Measurements from ENCODE around the gene TEX2.

DNA sequence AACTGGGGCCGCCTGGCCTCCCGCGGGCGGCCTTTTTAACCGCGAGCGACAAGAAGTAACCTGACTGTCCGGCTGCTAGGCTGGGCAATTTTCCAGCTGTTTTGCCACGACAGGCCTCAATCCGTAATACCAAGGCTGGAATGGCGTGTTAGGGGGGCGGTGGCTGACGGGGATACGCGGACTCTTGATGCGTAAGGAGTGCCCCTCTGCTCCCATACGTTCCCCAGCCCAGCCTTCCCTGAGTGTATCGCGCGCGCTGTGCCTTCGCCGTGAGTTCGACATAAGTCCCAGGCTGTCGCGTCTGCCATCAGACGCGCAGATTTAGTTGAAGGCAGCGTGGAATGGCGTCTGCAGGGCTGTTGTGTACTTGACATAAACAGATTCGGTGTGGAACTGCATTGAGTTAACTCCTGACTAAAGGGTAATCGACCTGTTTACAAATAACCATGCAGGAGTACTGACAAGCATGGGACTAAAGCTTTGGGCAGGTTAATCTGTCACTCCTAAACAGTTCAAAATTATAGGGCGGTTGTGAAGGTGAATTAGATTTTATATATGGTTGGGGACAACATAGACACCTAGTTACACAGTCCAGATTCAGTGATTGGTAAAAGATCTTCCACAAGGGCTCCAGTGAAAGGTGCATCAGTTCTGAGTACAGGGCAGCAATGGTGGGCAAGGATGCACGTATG is 116.5 kb downstream of the TEX2 start:
- TF ChIP-seq, protein P1, sequence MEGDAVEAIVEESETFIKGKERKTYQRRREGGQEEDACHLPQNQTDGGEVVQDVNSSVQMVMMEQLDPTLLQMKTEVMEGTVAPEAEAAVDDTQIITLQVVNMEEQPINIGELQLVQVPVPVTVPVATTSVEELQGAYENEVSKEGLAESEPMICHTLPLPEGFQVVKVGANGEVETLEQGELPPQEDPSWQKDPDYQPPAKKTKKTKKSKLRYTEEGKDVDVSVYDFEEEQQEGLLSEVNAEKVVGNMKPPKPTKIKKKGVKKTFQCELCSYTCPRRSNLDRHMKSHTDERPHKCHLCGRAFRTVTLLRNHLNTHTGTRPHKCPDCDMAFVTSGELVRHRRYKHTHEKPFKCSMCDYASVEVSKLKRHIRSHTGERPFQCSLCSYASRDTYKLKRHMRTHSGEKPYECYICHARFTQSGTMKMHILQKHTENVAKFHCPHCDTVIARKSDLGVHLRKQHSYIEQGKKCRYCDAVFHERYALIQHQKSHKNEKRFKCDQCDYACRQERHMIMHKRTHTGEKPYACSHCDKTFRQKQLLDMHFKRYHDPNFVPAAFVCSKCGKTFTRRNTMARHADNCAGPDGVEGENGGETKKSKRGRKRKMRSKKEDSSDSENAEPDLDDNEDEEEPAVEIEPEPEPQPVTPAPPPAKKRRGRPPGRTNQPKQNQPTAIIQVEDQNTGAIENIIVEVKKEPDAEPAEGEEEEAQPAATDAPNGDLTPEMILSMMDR (IDR thresholded peaks at IDR 0.05), result no peak
- no peak for TF ChIP-seq POLR2A (IDR thresholded peaks at IDR 0.05)
- peak in 1 of 3 donors; percentile 33 for TF ChIP-seq POLR2AphosphoS5 (IDR thresholded peaks at IDR 0.05)
- no peak for TF ChIP-seq EP300 (IDR thresholded peaks at IDR 0.05; ENCODE audit: low read depth)

Data from transverse colon (tissue), 4 donors.